Activated CD4-positive, alpha-beta memory T cell treated with anti-CD3 and anti-CD28 coated beads, Interleukin-2, amount 10 ng/mL, durations not matched to agents 7 days and 5 days (primary cell): ENCODE data around the gene CAPZB. TPM values are rescaled to one million over a fixed set of nuclear protein-coding genes. Genes with fewer than 3 reads are reported as not detected.

Source experiments
- CTCF ChIA-PET: fragments of 350-600 bp; sonication (Branson Sonifier 250); formaldehyde crosslinking; loops from one replicate; lab custom pipeline; 2021; ENCODE audit warnings: antibody characterized with exemption, inconsistent platforms; lab: Charles Lee
- POLR2A ChIA-PET: fragments of 350-600 bp; sonication (Branson Sonifier 250); formaldehyde crosslinking; loops from one replicate; lab custom pipeline; 2021; ENCODE audit warnings: antibody characterized with exemption; lab: Charles Lee
- DNase-seq: peaks from one replicate; pipeline ENCODE4 v3.0.0-alpha.2; 2020
- H3K27ac Mint-ChIP-seq: one replicate; pipeline ENCODE4 v1.8.0; 2021; ENCODE audit warnings: mild to moderate bottlenecking, mixed read lengths
- H3K27me3 Mint-ChIP-seq: one replicate; pipeline ENCODE4 v1.8.0; 2021; ENCODE audit warnings: mixed read lengths
- H3K36me3 Mint-ChIP-seq: one replicate; pipeline ENCODE4 v1.8.0; 2021; ENCODE audit warnings: low read depth, mixed read lengths
- H3K4me1 Mint-ChIP-seq: one replicate; pipeline ENCODE4 v1.8.0; 2021; ENCODE audit warnings: mixed read lengths
- H3K4me3 Mint-ChIP-seq: one replicate; pipeline ENCODE4 v1.8.0; 2021; ENCODE audit warnings: mild to moderate bottlenecking, mixed read lengths
- H3K9me3 Mint-ChIP-seq: one replicate; pipeline ENCODE4 v1.8.0; 2021; ENCODE audit warnings: mixed read lengths
- total RNA-seq, 2 experiments: library from RNA; stranded (reverse); gene quantifications; one replicate each; pipeline ENCODE4 v1.2.3, GENCODE V29; 2021

The CAPZB gene
- total RNA-seq, 2 experiments from 2014 or later = 537 to 565 TPM

- Mint-ChIP-seq H3K4me3 (no peak overlapping the region), H3K27ac (no peak overlapping the region), H3K4me1 (peaks cover 20% of the 10 kb centered on the region), H3K36me3 (peaks cover 42% of the 10 kb centered on the region), H3K27me3 (no peaks in the 10 kb centered on the region), H3K9me3 (no peaks in the 10 kb centered on the region)
- no peak for DNase-seq
- ChIA-PET CTCF (interaction anchor here (0.5 to 1.4 kb wide), 2 partner anchors 14 to 1764 kb away, joined by 3 to 4 read pairs; no protein-coding TSS in a partner anchor), POLR2A (no interaction called here)
Observed at GRCh38 chr1:19358710-19359109, 126.6 kb downstream of the CAPZB start.

- H3K4me1 Mint-ChIP-seq = peaks cover 20% of the 10 kb centered on the region
- peaks cover 47% of the 10 kb centered on the region for H3K36me3 Mint-ChIP-seq
- H3K27ac Mint-ChIP-seq = no peak overlapping the region
- POLR2A ChIA-PET = no interaction called here
- DNase-seq = no peak
- CTCF ChIA-PET = no interaction called here
- H3K27me3 Mint-ChIP-seq = no peaks in the 10 kb centered on the region
- no peaks in the 10 kb centered on the region for H3K9me3 Mint-ChIP-seq
- H3K4me3 Mint-ChIP-seq = no peak overlapping the region
Observed at GRCh38 chr1:19357299-19357986, 127.9 kb downstream of the CAPZB start.

- CTCF ChIA-PET = no interaction called here
- H3K9me3 Mint-ChIP-seq = no peaks in the 10 kb centered on the region
- no peak overlapping the region for H3K27ac Mint-ChIP-seq
- peaks cover 16% of the 10 kb centered on the region for H3K4me1 Mint-ChIP-seq
- H3K4me3 Mint-ChIP-seq = no peak overlapping the region
- POLR2A ChIA-PET = no interaction called here
- no peak for DNase-seq
- H3K36me3 Mint-ChIP-seq = peaks cover 56% of the 10 kb centered on the region
- H3K27me3 Mint-ChIP-seq = no peaks in the 10 kb centered on the region
Observed at GRCh38 chr1:19356266-19356665, 129.1 kb downstream of the CAPZB start.

- CTCF ChIA-PET = no interaction called here
- DNase-seq = no peak
- no peaks in the 10 kb centered on the region for H3K9me3 Mint-ChIP-seq
- no peaks in the 10 kb centered on the region for H3K27me3 Mint-ChIP-seq
- peaks cover 62% of the 10 kb centered on the region for H3K36me3 Mint-ChIP-seq
- H3K4me3 Mint-ChIP-seq = no peak overlapping the region
- H3K4me1 Mint-ChIP-seq = no peaks in the 10 kb centered on the region
- POLR2A ChIA-PET = no interaction called here
- no peak overlapping the region for H3K27ac Mint-ChIP-seq
Observed at GRCh38 chr1:19354531-19354981, 130.8 kb downstream of the CAPZB start.

- Mint-ChIP-seq H3K27ac (peak overlapping the region; percentile 49), H3K9me3 (no peaks in the 10 kb centered on the region), H3K27me3 (no peaks in the 10 kb centered on the region), H3K4me1 (no peaks in the 10 kb centered on the region), H3K36me3 (peaks cover 70% of the 10 kb centered on the region), H3K4me3 (no peak overlapping the region)
- ChIA-PET POLR2A (no interaction called here), CTCF (no interaction called here)
- DNase-seq = no peak
Observed at GRCh38 chr1:19353596-19353995, 131.7 kb downstream of the CAPZB start.

- H3K27ac Mint-ChIP-seq = no peak overlapping the region
Observed at GRCh38 chr1:19352839-19353238, 132.5 kb downstream of the CAPZB start.

GRCh38 chr1:19351873-19352272 lies 133.5 kb downstream of the CAPZB start:
- Mint-ChIP-seq H3K27ac (no peak overlapping the region), H3K27me3 (no peaks in the 10 kb centered on the region), H3K9me3 (no peaks in the 10 kb centered on the region), H3K36me3 (peaks cover 62% of the 10 kb centered on the region), H3K4me1 (no peaks in the 10 kb centered on the region), H3K4me3 (no peak overlapping the region)
- POLR2A ChIA-PET = interaction anchor here (0.6 kb wide), 1 partner anchor 222 kb away, joined by 3 read pairs; no protein-coding TSS in a partner anchor
- DNase-seq = no peak
- CTCF ChIA-PET = no interaction called here

More at GRCh38 chr1:19352839-19353238, 132.5 kb downstream of the CAPZB start:
- H3K4me3 Mint-ChIP-seq = no peak overlapping the region
- ChIA-PET CTCF (no interaction called here), POLR2A (no interaction called here)
- no peak for DNase-seq
- no peaks in the 10 kb centered on the region for H3K9me3 Mint-ChIP-seq
- no peaks in the 10 kb centered on the region for H3K27me3 Mint-ChIP-seq
- peaks cover 70% of the 10 kb centered on the region for H3K36me3 Mint-ChIP-seq
- no peaks in the 10 kb centered on the region for H3K4me1 Mint-ChIP-seq

GRCh38 chr1:19350566-19350965 lies 134.8 kb downstream of the CAPZB start:
- H3K27me3 Mint-ChIP-seq = no peaks in the 10 kb centered on the region
- POLR2A ChIA-PET = no interaction called here
- no peaks in the 10 kb centered on the region for H3K9me3 Mint-ChIP-seq
- CTCF ChIA-PET = no interaction called here
- no peak for DNase-seq
- no peak overlapping the region for H3K27ac Mint-ChIP-seq
- peaks cover 53% of the 10 kb centered on the region for H3K36me3 Mint-ChIP-seq
- H3K4me3 Mint-ChIP-seq = no peak overlapping the region
- no peaks in the 10 kb centered on the region for H3K4me1 Mint-ChIP-seq

GRCh38 chr1:19349999-19350398 lies 135.3 kb downstream of the CAPZB start:
- H3K9me3 Mint-ChIP-seq = no peaks in the 10 kb centered on the region
- ChIA-PET POLR2A (no interaction called here), CTCF (no interaction called here)
- H3K27ac Mint-ChIP-seq = no peak overlapping the region
- H3K36me3 Mint-ChIP-seq = peaks cover 50% of the 10 kb centered on the region
- H3K4me3 Mint-ChIP-seq = no peak overlapping the region
- no peaks in the 10 kb centered on the region for H3K4me1 Mint-ChIP-seq
- H3K27me3 Mint-ChIP-seq = no peaks in the 10 kb centered on the region
- no peak for DNase-seq

- ChIA-PET CTCF (interaction anchor here (0.6 to 0.9 kb wide), 2 partner anchors 14 to 262 kb away, joined by 4 read pairs; no protein-coding TSS in a partner anchor), POLR2A (no interaction called here)
- peaks cover 52% of the 10 kb centered on the region for H3K36me3 Mint-ChIP-seq
- no peaks in the 10 kb centered on the region for H3K9me3 Mint-ChIP-seq
- H3K27me3 Mint-ChIP-seq = no peaks in the 10 kb centered on the region
- no peaks in the 10 kb centered on the region for H3K4me1 Mint-ChIP-seq
- no peak overlapping the region for H3K4me3 Mint-ChIP-seq
- H3K27ac Mint-ChIP-seq = no peak overlapping the region
- DNase-seq = no peak
Observed at GRCh38 chr1:19348441-19349198, 136.7 kb downstream of the CAPZB start.

GRCh38 chr1:19347533-19348172 lies 137.7 kb downstream of the CAPZB start:
- Mint-ChIP-seq H3K27ac (no peak overlapping the region), H3K36me3 (peaks cover 45% of the 10 kb centered on the region), H3K9me3 (no peaks in the 10 kb centered on the region), H3K4me3 (no peak overlapping the region), H3K4me1 (no peaks in the 10 kb centered on the region), H3K27me3 (no peaks in the 10 kb centered on the region)
- CTCF ChIA-PET = no interaction called here
- no peak for DNase-seq
- POLR2A ChIA-PET = no interaction called here

- no peak overlapping the region for H3K4me3 Mint-ChIP-seq
- H3K27me3 Mint-ChIP-seq = no peaks in the 10 kb centered on the region
- ChIA-PET POLR2A (no interaction called here), CTCF (interaction anchor here (0.8 to 3.5 kb wide), 3 partner anchors 31 to 314 kb away, joined by 3 to 10 read pairs (median 4); no protein-coding TSS in a partner anchor)
- DNase-seq = no peak
- peaks cover 4% of the 10 kb centered on the region for H3K4me1 Mint-ChIP-seq
- no peak overlapping the region for H3K27ac Mint-ChIP-seq
- peaks cover 50% of the 10 kb centered on the region for H3K36me3 Mint-ChIP-seq
- H3K9me3 Mint-ChIP-seq = no peaks in the 10 kb centered on the region
Observed at GRCh38 chr1:19346026-19346425, 139.3 kb downstream of the CAPZB start.

GRCh38 chr1:19345391-19345790 lies 139.9 kb downstream of the CAPZB start:
- Mint-ChIP-seq H3K36me3 (peaks cover 52% of the 10 kb centered on the region), H3K4me1 (peaks cover 4% of the 10 kb centered on the region), H3K27ac (no peak overlapping the region), H3K9me3 (no peaks in the 10 kb centered on the region), H3K27me3 (no peaks in the 10 kb centered on the region), H3K4me3 (no peak overlapping the region)
- POLR2A ChIA-PET = no interaction called here
- CTCF ChIA-PET = interaction anchor here (1.7 to 3.5 kb wide), 2 partner anchors 14 to 236 kb away, joined by 4 to 10 read pairs; no protein-coding TSS in a partner anchor
- no peak for DNase-seq
